K562 (cell line): ENCODE measurements around the gene THSD8. TPM values are rescaled to one million over a fixed set of nuclear protein-coding genes. Genes with fewer than 3 reads are reported as not detected.

Source experiments
- ARNT ChIP-seq, 2 experiments: fragments of 450-650 bp; IDR thresholded peaks; 2 replicates each; pipeline ENCODE4 v1.6.1; 2016; ENCODE audit warnings: mild to moderate bottlenecking in 1 of 2
- COPS2 ChIP-seq: fragments of 450-650 bp; conservative IDR thresholded peaks from 2 replicates; pipeline ENCODE4 v1.6.1; 2016; ENCODE audit warnings: mild to moderate bottlenecking, moderate library complexity
- HDAC3 ChIP-seq: fragments of 450-650 bp; IDR thresholded peaks from 2 replicates; pipeline ENCODE4 v1.6.1; 2018; ENCODE audit warnings: borderline replicate concordance, mild to moderate bottlenecking, moderate library complexity; ENCODE audit not compliant: partially characterized antibody
- ILF3 ChIP-seq: fragments of 450-650 bp; IDR thresholded peaks from 2 replicates; pipeline ENCODE4 v1.6.1; 2018; ENCODE audit warnings: antibody characterized with exemption, mild to moderate bottlenecking, moderate library complexity, borderline replicate concordance
- KAT7 ChIP-seq: sonication (generic); formaldehyde crosslinking; IDR thresholded peaks from 2 replicates; pipeline ENCODE4 v1.8.0; 2022; ENCODE audit warnings: missing genetic modification reagents, mild to moderate bottlenecking, borderline replicate concordance
- MBD2 ChIP-seq: sonication (generic); IDR thresholded peaks from 2 replicates; pipeline ENCODE4 v1.6.1; 2016; ENCODE audit warnings: low read depth, borderline replicate concordance
- NFIC ChIP-seq: fragments of 450-650 bp; IDR thresholded peaks from 2 replicates; pipeline ENCODE4 v1.6.1; 2017; ENCODE audit warnings: mild to moderate bottlenecking, inconsistent platforms
- PHB2 ChIP-seq: fragments of 450-650 bp; IDR thresholded peaks from 2 replicates; pipeline ENCODE4 v1.6.1; 2017; ENCODE audit warnings: low read depth
- TAF15 ChIP-seq: fragments of 200-400 bp; formaldehyde crosslinking; IDR thresholded peaks from 2 replicates; pipeline ENCODE4 v1.6.1; 2017; ENCODE audit warnings: mild to moderate bottlenecking, low read depth, low read length, moderate library complexity
- THRAP3 ChIP-seq: fragments of 450-650 bp; IDR thresholded peaks from 2 replicates; pipeline ENCODE4 v1.6.1; 2016; ENCODE audit warnings: mild to moderate bottlenecking, inconsistent platforms, borderline replicate concordance
- ZBTB17 ChIP-seq: fragments of 450-650 bp; formaldehyde crosslinking; IDR thresholded peaks from 2 replicates; pipeline ENCODE4 v1.4.0; 2020; ENCODE audit warnings: mild to moderate bottlenecking
- ZC3H11A ChIP-seq: IDR thresholded peaks from 2 replicates; pipeline ENCODE4 v1.6.1; 2012; ENCODE audit warnings: low read depth, low read length, improper control_type of control experiment
- ZNF146 ChIP-seq: IDR thresholded peaks from one replicate; pipeline ENCODE4 v1.6.1; 2018; ENCODE audit warnings: missing compliant biosample characterization; ENCODE audit not compliant: unreplicated experiment
- ZNF253 ChIP-seq: fragments of 250-450 bp; sonication (Bioruptor Pico); conservative IDR thresholded peaks from 2 replicates; pipeline ENCODE4 v1.6.1; 2021; ENCODE audit warnings: mild to moderate bottlenecking
- ZNF347 ChIP-seq: fragments of 450-650 bp; formaldehyde crosslinking; IDR thresholded peaks from 2 replicates; pipeline ENCODE4 v1.4.0; 2020; ENCODE audit warnings: low read depth, mild to moderate bottlenecking, moderate library complexity
- ZNF445 ChIP-seq: fragments of 250-450 bp; sonication (Bioruptor Pico); IDR thresholded peaks from 2 replicates; pipeline ENCODE4 v1.4.0; 2020; ENCODE audit warnings: low read depth, mild to moderate bottlenecking, moderate library complexity
- ZZZ3 ChIP-seq: fragments of 450-650 bp; IDR thresholded peaks from 2 replicates; pipeline ENCODE4 v1.6.1; 2016; ENCODE audit warnings: antibody characterized with exemption, mild to moderate bottlenecking, moderate library complexity
- polyA plus RNA-seq, 8 experiments: library from polyadenylated mRNA; depleted of rRNA in 4 of 8; stranded (reverse) in 5 of 8; unstranded in 3 of 8; fragments of >200 nt; fragmentation: Nextera tagmentation in 2 of 8; fragmentation: Illumina TruSeq in 1 of 8; extraction: Ambion mirVana in 2 of 8; extraction: Trizol in 1 of 8; gene quantifications; 2 replicates each; pipeline versions ENCODE4 v1.2.1 to v1.2.3, GENCODE V29; 2011 to 2014; ENCODE audit warnings: inconsistent platforms in 1 of 8, missing spikeins in 1 of 8
- total RNA-seq, 7 experiments: library from RNA; depleted of rRNA in 6 of 7; stranded (reverse); fragments of >200 nt in 6 of 7; fragmentation: Illumina TruSeq in 2 of 7; extraction: Trizol in 2 of 7; gene quantifications; 2 replicates each; pipeline versions ENCODE4 v1.2.1 to v1.2.3, GENCODE V29; 2011 to 2021; ENCODE audit warnings: low replicate concordance in 1 of 7
- TF ChIP-seq, protein P1 (sequence below): fragments of 450-650 bp; IDR thresholded peaks from 2 replicates; pipeline ENCODE4 v1.6.1; 2017; ENCODE audit warnings: antibody characterized with exemption, mild to moderate bottlenecking
- TF ChIP-seq, protein P2 (sequence below): IDR thresholded peaks from 2 replicates; pipeline ENCODE4 v1.6.1; 2016; ENCODE audit warnings: missing genetic modification characterization, missing compliant biosample characterization
- TF ChIP-seq, protein P3 (sequence below): fragments of 450-650 bp; IDR thresholded peaks from 2 replicates; pipeline ENCODE4 v1.6.1; 2016; ENCODE audit warnings: mild to moderate bottlenecking

THSD8 gene
- total and polyA plus RNA-seq, 9 of the 15 experiments (the other 6 are each of a cell fraction or from before 2014, with no cell fraction given), result 8.4 to 42.4 (median 19.9) TPM; not detected in 2

DNA sequence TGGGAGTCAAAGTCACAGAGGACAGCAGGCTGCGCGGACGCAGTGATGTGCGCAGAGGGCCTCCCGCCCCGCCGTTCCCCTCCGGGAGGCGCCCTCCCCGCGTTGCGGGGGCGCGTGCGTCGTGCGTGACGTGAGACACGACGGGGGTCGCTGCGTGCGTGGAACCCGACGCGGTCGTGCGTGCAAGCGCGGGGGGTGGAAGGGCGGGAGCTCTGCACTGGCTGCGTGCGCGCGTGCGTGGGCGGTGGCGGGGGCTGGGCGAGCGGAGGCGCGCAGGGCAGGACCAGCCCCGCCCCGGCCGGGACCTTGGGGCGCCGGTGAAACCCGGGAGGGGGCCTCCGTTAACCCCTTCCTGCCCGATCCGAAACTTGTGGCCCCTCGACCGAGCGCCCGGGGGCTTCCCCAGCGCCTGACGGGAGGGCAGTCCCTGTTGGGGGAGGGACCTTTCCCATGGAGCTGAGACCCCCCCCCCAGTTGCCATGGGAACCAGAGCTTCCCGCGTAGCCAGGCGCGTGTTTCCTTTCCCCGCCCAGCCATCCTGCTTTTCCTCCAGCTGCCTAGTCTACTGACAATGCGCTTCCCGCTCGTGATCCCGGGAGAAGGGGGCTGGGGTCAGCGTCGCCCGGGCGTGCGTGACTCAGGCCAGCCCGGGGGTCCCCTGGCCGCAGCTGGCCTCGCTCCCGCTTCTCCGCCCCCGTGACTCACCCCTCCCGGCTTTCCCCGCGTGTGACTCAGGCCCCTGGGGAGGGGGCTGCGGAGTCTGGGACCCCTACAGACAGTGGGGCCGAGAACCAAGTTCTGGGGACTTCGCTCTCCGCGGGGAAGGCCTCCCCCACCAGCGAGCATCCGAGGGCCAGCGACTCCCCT is 19.2 kb upstream of the THSD8 start (continued):
- TF ChIP-seq, protein P1, sequence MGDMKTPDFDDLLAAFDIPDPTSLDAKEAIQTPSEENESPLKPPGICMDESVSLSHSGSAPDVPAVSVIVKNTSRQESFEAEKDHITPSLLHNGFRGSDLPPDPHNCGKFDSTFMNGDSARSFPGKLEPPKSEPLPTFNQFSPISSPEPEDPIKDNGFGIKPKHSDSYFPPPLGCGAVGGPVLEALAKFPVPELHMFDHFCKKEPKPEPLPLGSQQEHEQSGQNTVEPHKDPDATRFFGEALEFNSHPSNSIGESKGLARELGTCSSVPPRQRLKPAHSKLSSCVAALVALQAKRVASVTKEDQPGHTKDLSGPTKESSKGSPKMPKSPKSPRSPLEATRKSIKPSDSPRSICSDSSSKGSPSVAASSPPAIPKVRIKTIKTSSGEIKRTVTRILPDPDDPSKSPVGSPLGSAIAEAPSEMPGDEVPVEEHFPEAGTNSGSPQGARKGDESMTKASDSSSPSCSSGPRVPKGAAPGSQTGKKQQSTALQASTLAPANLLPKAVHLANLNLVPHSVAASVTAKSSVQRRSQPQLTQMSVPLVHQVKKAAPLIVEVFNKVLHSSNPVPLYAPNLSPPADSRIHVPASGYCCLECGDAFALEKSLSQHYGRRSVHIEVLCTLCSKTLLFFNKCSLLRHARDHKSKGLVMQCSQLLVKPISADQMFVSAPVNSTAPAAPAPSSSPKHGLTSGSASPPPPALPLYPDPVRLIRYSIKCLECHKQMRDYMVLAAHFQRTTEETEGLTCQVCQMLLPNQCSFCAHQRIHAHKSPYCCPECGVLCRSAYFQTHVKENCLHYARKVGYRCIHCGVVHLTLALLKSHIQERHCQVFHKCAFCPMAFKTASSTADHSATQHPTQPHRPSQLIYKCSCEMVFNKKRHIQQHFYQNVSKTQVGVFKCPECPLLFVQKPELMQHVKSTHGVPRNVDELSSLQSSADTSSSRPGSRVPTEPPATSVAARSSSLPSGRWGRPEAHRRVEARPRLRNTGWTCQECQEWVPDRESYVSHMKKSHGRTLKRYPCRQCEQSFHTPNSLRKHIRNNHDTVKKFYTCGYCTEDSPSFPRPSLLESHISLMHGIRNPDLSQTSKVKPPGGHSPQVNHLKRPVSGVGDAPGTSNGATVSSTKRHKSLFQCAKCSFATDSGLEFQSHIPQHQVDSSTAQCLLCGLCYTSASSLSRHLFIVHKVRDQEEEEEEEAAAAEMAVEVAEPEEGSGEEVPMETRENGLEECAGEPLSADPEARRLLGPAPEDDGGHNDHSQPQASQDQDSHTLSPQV, result peak; percentile 83
- no peak for TF ChIP-seq ZZZ3
- 0 out of 2 replicates have a peak, but pooled peaks have one; percentile 59 for TF ChIP-seq ZBTB17
- no peak; the same call in 1 of the 2 replicates for TF ChIP-seq THRAP3
- no peak for TF ChIP-seq ZC3H11A
- no peak for TF ChIP-seq ZNF146
- no peak; the same call in 1 of the 2 replicates for TF ChIP-seq KAT7 (CRISPR knock-in tag)
- no peak for TF ChIP-seq ARNT (IDR thresholded peaks at IDR 0.05)
- TF ChIP-seq, protein P2, sequence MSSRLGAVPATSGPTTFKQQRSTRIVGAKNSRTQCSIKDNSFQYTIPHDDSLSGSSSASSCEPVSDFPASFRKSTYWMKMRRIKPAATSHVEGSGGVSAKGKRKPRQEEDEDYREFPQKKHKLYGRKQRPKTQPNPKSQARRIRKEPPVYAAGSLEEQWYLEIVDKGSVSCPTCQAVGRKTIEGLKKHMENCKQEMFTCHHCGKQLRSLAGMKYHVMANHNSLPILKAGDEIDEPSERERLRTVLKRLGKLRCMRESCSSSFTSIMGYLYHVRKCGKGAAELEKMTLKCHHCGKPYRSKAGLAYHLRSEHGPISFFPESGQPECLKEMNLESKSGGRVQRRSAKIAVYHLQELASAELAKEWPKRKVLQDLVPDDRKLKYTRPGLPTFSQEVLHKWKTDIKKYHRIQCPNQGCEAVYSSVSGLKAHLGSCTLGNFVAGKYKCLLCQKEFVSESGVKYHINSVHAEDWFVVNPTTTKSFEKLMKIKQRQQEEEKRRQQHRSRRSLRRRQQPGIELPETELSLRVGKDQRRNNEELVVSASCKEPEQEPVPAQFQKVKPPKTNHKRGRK (tag), result no peak
- peak; percentile 72 for TF ChIP-seq NFIC
- no peak for TF ChIP-seq ZNF253 (CRISPR knock-in tag)
- no peak; the same call in 1 of the 2 replicates for TF ChIP-seq MBD2
- no peak for TF ChIP-seq COPS2
- no peak for TF ChIP-seq PHB2
- TF ChIP-seq HDAC3, result no peak
- no peak; the same call in 1 of the 2 replicates for TF ChIP-seq ILF3
- no peak for TF ChIP-seq TAF15
- no peak for TF ChIP-seq ZNF347 (CRISPR knock-in tag)
- no peak for TF ChIP-seq ZNF445 (CRISPR knock-in tag)
- TF ChIP-seq, protein P3, sequence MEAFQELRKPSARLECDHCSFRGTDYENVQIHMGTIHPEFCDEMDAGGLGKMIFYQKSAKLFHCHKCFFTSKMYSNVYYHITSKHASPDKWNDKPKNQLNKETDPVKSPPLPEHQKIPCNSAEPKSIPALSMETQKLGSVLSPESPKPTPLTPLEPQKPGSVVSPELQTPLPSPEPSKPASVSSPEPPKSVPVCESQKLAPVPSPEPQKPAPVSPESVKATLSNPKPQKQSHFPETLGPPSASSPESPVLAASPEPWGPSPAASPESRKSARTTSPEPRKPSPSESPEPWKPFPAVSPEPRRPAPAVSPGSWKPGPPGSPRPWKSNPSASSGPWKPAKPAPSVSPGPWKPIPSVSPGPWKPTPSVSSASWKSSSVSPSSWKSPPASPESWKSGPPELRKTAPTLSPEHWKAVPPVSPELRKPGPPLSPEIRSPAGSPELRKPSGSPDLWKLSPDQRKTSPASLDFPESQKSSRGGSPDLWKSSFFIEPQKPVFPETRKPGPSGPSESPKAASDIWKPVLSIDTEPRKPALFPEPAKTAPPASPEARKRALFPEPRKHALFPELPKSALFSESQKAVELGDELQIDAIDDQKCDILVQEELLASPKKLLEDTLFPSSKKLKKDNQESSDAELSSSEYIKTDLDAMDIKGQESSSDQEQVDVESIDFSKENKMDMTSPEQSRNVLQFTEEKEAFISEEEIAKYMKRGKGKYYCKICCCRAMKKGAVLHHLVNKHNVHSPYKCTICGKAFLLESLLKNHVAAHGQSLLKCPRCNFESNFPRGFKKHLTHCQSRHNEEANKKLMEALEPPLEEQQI, result no peak
